Measurements from ENCODE around the gene RUFY3. TPM values are rescaled to one million over a fixed set of nuclear protein-coding genes. Genes with fewer than 3 reads are reported as not detected.

RUFY3 gene
- total and polyA plus RNA-seq, 12 donors: 41.8 to 141 (median 85.4) TPM

- Histone ChIP-seq H3K4me1 (replicated peaks in 1 of 2) (peaks cover 6 to 24% of the 10 kb centered on the region in 2 donors), H3K36me3 (replicated peaks in 1 of 2) (peaks cover 0 to 68% of the 10 kb centered on the region in 2 donors), H3K9me3 (replicated peaks in 1 of 3) (no peaks in the 10 kb centered on the region), H3K4me3 (no peak overlapping the region), H3K27ac (no peak overlapping the region), H3K27me3 (no peaks in the 10 kb centered on the region)
- TF ChIP-seq POLR2A (IDR thresholded peaks at IDR 0.05) (no peak), CTCF (IDR thresholded peaks at IDR 0.05) (no peak)
- no peak for DNase-seq
- intact Hi-C loops (cut with DNase I): loop anchor here (10.0 kb wide), 2 partner anchors 149 to 161 kb away; partner anchors contain the start of genes DCK (in 1 of the 2) and UTP3 (in 1 of the 2)
- WGBS, 4 donors: 97 to 100% (median 97%) methylated on average over 1 of the region's 1 CpG
Observed at GRCh38 chr4:70833675-70834074, 111.9 kb downstream of the RUFY3 start.

GRCh38 chr4:70836081-70836480 is 114.3 kb downstream of the RUFY3 start:
- H3K36me3 ChIP-seq (replicated peaks in 1 of 2): peaks cover 0 to 45% of the 10 kb centered on the region in 2 donors
- H3K4me1 ChIP-seq (replicated peaks in 1 of 2): peaks cover 6 to 24% of the 10 kb centered on the region in 2 donors
- no peak for DNase-seq
- H3K4me3 ChIP-seq: no peak overlapping the region
- 30 to 43% (median 41%) methylated on average over 2 of the region's 2 CpGs for WGBS, 4 donors
- intact Hi-C loops (cut with DNase I): loop anchor here (10.0 kb wide), 2 partner anchors 151 to 159 kb away; partner anchors contain the start of genes DCK (in 1 of the 2) and UTP3 (in 1 of the 2)
- no peak overlapping the region for H3K27ac ChIP-seq
- TF ChIP-seq CTCF (IDR thresholded peaks at IDR 0.05) (no peak), POLR2A (IDR thresholded peaks at IDR 0.05) (no peak)
- no peaks in the 10 kb centered on the region for H3K9me3 ChIP-seq (replicated peaks in 1 of 3)
- H3K27me3 ChIP-seq: no peaks in the 10 kb centered on the region

GRCh38 chr4:70838204-70838603 is 116.4 kb downstream of the RUFY3 start:
- peaks cover 6 to 30% of the 10 kb centered on the region in 2 donors for H3K4me1 ChIP-seq (replicated peaks in 1 of 2)
- peak overlapping the region in 3 of 4 donors; percentile 70 to 98 (median 92) for H3K4me3 ChIP-seq
- H3K27ac ChIP-seq: peak overlapping the region; percentile 89 to 98 (median 95)
- no peaks in the 10 kb centered on the region for H3K27me3 ChIP-seq
- no peaks in the 10 kb centered on the region for H3K9me3 ChIP-seq (replicated peaks in 1 of 3)
- intact Hi-C loops (cut with DNase I): loop anchor here (10.0 kb wide), 2 partner anchors 153 to 157 kb away; partner anchors contain the start of genes DCK (in 1 of the 2) and UTP3 (in 1 of the 2)
- whole genome bisulfite sequencing, 4 donors: 5 to 31% (median 19%) methylated on average over 2 to 4 of the region's 4 CpGs
- TF ChIP-seq POLR2A (IDR thresholded peaks at IDR 0.05): no peak
- no peak for TF ChIP-seq CTCF (IDR thresholded peaks at IDR 0.05)
- H3K36me3 ChIP-seq (replicated peaks in 1 of 2): peaks cover 0 to 24% of the 10 kb centered on the region in 2 donors
- DNase-seq: no peak

GRCh38 chr4:70838666-70839588 is 117.2 kb downstream of the RUFY3 start:
- peaks cover 6 to 30% of the 10 kb centered on the region in 2 donors for H3K4me1 ChIP-seq (replicated peaks in 1 of 2)
- peak overlapping the region; percentile 54 to 98 (median 81) for H3K4me3 ChIP-seq
- peak; percentile 67 to 88 (median 77) for DNase-seq
- no peaks in the 10 kb centered on the region for H3K9me3 ChIP-seq (replicated peaks in 1 of 3)
- no peaks in the 10 kb centered on the region for H3K27me3 ChIP-seq
- TF ChIP-seq CTCF (IDR thresholded peaks at IDR 0.05): no peak
- TF ChIP-seq POLR2A (IDR thresholded peaks at IDR 0.05): peak; percentile 29 to 48
- WGBS, 4 donors: 0 to 1% (median 0%) methylated on average over 31 to 80 of the region's 80 CpGs
- peak overlapping the region; percentile 89 to 98 (median 95) for H3K27ac ChIP-seq
- peaks cover 0 to 16% of the 10 kb centered on the region in 2 donors for H3K36me3 ChIP-seq (replicated peaks in 1 of 2)
- intact Hi-C loops (cut with DNase I): loop anchor here (10.0 kb wide), 2 partner anchors 154 to 156 kb away; partner anchors contain the start of genes DCK (in 1 of the 2) and UTP3 (in 1 of the 2)

All from adrenal gland (tissue), 12 donors.